DND-41 (cell line): ENCODE measurements around the gene USP48.

ENCODE experiments used
- EZH2 ChIP-seq: IDR thresholded peaks from 3 replicates; pipeline ENCODE4 v1.6.1; 2012; ENCODE audit warnings: borderline replicate concordance, low read depth, mild to moderate bottlenecking, moderate library complexity, low read length, inconsistent platforms; ENCODE audit not compliant: severe bottlenecking
- TF ChIP-seq, protein P1 (sequence below): IDR thresholded peaks from 2 replicates; pipeline ENCODE4 v1.5.1; 2012; ENCODE audit warnings: borderline replicate concordance, low read length, moderate library complexity, mild to moderate bottlenecking; ENCODE audit not compliant: poor library complexity, severe bottlenecking; ENCODE audit errors: extremely low read depth

DNA sequence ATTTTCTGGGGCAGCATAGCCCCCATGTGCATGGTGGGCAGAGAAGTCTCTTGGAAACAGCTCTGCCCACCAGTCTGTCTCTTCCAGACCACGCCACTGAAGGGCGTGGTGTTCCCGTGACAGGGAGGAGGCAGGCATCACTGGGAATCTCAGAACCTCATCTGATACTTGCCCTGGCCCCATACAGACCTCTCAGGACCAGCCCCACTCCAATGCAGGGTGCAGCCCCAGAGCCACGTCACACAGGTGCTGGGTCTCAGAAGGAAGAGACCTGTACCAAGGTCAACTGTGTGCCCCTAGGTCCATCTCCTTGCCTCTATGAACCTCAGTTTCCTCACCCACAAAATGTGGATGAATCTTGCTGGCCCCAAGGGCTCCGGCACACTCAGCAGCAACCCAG is 121.1 kb downstream of the USP48 start:
- TF ChIP-seq, protein P1, sequence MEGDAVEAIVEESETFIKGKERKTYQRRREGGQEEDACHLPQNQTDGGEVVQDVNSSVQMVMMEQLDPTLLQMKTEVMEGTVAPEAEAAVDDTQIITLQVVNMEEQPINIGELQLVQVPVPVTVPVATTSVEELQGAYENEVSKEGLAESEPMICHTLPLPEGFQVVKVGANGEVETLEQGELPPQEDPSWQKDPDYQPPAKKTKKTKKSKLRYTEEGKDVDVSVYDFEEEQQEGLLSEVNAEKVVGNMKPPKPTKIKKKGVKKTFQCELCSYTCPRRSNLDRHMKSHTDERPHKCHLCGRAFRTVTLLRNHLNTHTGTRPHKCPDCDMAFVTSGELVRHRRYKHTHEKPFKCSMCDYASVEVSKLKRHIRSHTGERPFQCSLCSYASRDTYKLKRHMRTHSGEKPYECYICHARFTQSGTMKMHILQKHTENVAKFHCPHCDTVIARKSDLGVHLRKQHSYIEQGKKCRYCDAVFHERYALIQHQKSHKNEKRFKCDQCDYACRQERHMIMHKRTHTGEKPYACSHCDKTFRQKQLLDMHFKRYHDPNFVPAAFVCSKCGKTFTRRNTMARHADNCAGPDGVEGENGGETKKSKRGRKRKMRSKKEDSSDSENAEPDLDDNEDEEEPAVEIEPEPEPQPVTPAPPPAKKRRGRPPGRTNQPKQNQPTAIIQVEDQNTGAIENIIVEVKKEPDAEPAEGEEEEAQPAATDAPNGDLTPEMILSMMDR = no peak
- TF ChIP-seq EZH2 = no peak
